Activated T-cell treated with anti-CD3 and anti-CD28 coated beads for 48 hours (primary cell): ENCODE results near the gene FAM78A.
"Not testable (repeated sequence)": the region's sequence is repeated elsewhere in the genome, so short reads cannot be mapped to it uniquely, and the experiment has no call there.

ENCODE experiments used
- DNase-seq: peaks from one replicate; pipeline ENCODE4 v3.0.0-alpha.2; 2020; ENCODE audit warnings: low read depth

The FAM78A gene

GRCh38 chr9:131237291-131237690 lies 39.0 kb downstream of the FAM78A start:
- DNase-seq, result no peak

DNA sequence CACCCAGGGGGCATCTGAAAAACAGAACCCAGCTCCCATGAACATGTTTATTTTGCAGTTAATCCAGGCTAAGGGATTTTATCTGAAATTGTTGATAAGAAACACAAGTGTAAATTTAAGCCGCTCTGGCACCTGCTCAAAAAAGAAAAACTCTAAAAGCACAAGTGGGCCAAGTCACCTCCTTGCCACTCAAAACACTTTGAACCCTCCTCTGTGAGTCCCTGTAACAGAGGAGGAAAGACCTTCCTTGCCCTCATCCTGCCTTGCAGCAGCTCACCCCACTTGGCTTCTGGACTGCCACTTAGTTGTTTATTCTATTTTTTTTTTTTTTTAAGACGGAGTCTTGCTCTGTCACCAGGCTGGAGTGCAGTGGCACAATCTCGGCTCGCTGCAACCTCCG lies 39.5 kb downstream of the FAM78A start:
- DNase-seq, result no peak

DNA sequence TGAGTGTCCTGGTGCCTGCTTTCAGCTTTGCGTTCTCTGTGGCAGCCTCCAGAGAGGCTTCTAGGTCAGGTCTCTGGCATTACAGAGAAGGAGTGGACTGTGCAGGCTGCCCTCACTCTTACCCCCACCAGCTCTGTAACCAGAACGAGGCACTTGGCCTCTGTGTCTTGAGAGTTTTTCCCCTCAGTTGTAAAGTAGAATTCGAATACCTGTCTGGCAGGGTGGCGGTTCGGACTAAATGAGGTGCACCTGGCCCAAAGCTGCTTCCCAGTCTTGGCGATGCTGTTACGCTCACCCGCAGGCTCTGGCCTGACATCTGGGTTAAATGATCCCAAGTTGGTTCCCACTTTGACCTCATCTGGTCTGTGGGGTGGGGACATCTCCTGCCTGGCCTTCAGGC lies 40.1 kb downstream of the FAM78A start:
- no peak for DNase-seq

- no peak for DNase-seq
These were observed 40.8 kb downstream of the FAM78A start for GRCh38 chr9:131235480-131235851.

DNA sequence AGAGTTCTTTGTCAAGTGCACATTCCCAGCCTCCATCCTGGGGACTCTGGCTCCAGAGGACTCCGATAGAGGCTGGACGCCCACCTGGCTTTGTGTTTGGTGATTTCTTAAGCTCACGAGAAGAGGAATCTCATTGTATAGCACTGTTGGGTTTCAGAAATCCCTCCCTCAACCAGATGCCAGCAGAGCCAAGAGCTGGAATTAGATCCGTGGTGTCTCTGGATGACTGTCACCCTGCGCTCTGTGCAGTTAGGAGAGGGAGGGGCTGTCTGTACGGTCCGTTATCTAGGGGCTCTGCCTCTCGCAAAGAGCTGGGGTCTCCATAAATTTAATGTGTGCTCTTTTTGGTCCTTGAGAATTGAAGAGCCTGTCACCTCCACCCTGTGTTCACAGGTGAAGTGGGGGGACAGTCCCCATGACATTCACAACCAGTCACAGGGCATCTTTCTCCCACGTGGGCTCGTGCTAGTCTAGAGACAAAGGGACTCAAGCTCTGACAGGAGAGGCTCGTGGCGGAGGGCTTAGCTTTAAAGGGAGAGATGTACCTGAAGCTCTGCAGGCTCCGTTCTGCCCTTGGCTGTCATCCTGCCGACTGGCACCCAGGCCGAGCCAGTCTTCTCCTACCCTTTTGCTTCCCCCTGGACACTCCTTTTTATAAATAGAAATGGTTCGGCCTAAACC lies 41.4 kb downstream of the FAM78A start:
- no peak for DNase-seq

GRCh38 chr9:131233995-131234394 lies 42.3 kb downstream of the FAM78A start:
- no peak for DNase-seq

DNA sequence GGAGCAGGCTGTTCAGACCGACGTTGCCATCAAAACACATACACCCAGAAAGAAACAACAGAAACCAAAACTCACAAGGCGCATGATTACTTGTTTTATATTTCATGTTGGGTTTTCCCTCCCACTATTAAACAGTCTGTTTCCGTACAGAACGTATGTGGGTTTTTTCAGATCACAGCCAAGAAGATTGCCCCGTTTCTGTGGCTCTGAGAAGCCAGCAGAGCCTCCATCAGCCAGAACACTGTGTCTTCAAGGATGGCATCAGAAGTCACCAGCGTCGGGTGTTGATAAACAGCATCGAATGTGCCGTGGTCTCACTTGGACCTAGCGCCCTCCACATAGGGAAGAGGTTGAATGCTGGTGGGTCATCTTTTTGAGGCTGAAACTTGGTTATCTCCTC lies 42.8 kb downstream of the FAM78A start:
- DNase-seq, result no peak

- DNase-seq, result no peak
These were observed 47.3 kb downstream of the FAM78A start for GRCh38 chr9:131228988-131229387.

DNA sequence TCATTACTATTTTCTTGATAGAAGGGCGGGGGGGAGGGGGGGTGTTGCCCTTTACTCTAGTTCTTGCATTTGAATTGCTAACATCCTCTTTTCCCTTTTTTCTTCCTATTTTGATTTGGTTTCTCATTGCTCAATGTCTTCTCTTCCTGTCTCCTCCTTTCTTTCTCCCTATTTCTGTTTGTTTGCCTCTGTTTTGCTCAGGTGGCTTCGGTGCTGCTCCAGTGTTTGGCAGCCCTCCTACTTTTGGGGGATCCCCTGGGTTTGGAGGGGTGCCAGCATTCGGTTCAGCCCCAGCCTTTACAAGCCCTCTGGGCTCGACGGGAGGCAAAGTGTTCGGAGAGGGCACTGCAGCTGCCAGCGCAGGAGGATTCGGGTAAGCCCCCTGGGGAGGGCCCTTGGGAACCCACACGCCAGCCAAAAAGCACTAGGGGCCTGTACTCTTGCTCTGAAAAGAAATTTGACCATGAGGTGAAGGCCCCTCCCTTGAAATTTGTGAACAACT lies 48.3 kb downstream of the FAM78A start:
- no peak for DNase-seq

DNA sequence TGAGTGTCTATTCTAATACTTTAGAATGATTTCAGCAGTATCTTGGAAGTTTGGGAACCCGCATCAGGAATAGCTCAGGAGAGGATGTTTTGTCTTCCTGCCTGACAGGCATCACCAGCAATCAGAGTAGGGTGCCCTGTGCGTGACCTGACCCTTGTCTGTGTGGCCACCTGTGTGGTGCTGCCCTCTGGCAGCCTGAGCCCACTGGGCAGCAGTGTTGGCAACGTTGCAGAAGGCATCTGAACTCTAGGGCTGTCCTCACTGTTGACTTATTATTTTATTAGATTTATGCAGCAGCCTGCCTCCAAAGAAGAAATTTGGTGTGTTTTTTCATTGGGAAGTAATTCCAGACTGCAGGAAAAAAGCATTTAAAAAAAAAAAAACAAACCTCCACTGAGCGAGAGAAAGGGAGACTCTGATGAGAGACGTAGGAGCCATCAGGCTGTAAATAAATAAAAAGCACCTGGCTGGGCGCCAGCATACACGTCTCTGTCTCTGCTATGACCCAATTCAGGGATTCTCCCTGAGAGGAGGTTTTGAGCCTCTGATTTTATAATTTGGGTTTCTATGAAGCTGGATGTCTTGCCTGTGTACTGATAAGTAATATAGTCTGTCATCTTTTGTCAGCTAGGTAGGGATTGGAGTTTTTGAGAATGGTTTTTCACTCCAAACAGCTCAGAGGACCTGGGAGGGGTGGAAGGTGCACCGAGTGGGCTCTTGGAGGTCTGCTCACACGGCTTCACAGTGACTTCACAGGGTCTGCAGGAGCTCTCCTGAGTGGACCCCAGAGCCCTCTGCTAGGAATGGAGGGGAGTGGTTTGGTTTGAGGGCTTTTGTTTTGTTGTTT lies 49.0 kb downstream of the FAM78A start:
- no peak for DNase-seq

GRCh38 chr9:131226226-131226625 lies 50.1 kb downstream of the FAM78A start:
- no peak for DNase-seq

- no peak for DNase-seq
These were observed 53.9 kb downstream of the FAM78A start for GRCh38 chr9:131222460-131222859.

DNA sequence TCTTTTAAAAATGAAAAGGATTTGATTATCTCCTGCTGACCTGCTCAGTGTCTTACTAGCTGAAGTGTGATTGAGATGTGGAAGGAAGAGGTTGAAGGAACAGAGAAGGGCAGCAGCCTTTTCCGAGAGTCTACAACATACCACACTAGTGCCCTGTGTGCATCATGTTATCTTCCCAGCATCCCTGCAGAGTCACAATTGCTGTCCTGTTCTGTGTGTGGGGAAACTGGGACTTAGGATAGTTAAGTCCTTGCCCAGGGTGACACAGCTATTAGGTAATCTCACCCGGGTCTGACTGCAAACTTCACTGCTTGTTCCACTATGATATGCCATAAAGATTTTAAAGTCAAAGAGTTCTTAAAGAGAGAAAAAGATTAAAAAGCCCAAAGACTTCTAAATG lies 55.8 kb downstream of the FAM78A start:
- DNase-seq, result no peak

DNA sequence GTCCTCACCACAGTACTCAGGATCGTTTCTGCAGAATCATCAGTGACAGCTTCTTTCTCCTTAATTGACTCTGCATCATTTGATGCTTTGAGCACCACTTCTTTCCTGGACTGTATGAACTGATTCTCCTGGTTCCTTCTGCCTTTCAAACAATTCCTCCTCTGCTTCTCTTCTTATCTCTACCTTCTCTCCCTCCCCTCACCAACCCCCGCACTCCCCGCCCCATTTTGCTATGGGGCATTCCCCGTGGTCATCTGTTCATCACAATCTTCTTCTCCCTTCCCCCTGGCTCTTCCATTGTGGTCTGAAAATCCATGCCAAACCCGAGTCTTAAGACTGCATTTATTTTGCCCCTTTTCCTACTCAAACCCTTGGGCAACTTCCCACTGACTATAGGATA lies 57.9 kb downstream of the FAM78A start:
- DNase-seq, result no peak

- DNase-seq, result no peak
These were observed 58.8 kb downstream of the FAM78A start for GRCh38 chr9:131217331-131218031.

- no peak for DNase-seq
These were observed 59.5 kb downstream of the FAM78A start for GRCh38 chr9:131216806-131217205.

DNA sequence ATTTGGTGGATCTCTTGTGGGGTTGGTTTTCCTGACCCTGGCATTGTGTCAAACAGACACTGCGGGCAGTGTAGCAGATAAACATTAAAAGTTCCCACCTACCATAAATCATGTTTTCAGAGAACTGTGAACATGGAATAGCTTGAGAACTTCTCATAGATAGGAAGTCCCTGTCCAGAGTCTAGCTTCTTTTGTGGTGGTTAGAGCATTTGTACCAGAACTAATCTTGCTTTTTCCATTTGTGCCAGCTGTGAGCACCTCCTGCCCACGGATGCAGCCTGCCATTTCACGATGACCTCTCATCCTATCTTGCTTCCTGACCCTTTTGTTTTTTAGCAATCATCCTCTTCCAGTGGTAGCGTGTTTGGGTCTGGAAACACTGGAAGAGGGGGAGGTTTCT lies 61.4 kb downstream of the FAM78A start:
- DNase-seq, result no peak

- DNase-seq, result no peak
These were observed 61.9 kb downstream of the FAM78A start for GRCh38 chr9:131214286-131214856.

DNA sequence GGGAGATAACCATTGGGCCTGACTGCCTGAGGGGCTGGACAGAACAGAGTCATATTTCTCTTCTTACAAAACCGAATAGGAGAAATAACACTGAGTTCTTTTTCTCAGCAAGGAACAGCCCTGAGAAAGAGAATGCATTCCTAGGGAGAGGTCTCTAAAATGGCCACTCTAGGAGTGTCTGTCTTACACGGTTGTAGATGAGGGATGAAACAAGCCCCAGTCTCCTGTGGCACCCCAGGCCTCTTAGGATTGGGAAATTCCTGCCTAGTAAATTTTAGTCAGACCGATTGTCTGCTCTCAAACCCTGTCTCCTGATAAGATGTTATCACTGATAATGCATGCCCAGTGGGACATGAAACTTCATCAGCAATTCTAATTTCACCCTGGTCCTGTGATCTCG lies 64.4 kb downstream of the FAM78A start:
- DNase-seq, result not testable (repeated sequence)
